Activated T-cell treated with anti-CD3 and anti-CD28 coated beads for 24 hours (primary cell): ENCODE results near the gene GORAB.

Source experiments
- DNase-seq: peaks from one replicate; pipeline ENCODE4 v3.0.0-alpha.2; 2020; ENCODE audit warnings: low read depth

The GORAB gene

GRCh38 chr1:170538687-170539086 lies 6.7 kb downstream of the GORAB start:
- DNase-seq = no peak

- no peak for DNase-seq
Measured at GRCh38 chr1:170539154-170539553, 7.2 kb downstream of the GORAB start.

GRCh38 chr1:170544624-170545023 lies 12.7 kb downstream of the GORAB start:
- no peak for DNase-seq

GRCh38 chr1:170545476-170545875 lies 13.5 kb downstream of the GORAB start:
- DNase-seq = no peak

GRCh38 chr1:170547255-170547654 lies 15.3 kb downstream of the GORAB start:
- no peak for DNase-seq

- no peak for DNase-seq
Measured at GRCh38 chr1:170548497-170548896, 16.5 kb downstream of the GORAB start.

GRCh38 chr1:170555370-170555769 lies 23.4 kb downstream of the GORAB start:
- no peak for DNase-seq

- DNase-seq = no peak
Measured at GRCh38 chr1:170556917-170557316, 25.0 kb downstream of the GORAB start.

- DNase-seq = no peak
Measured at GRCh38 chr1:170558731-170559130, 26.8 kb downstream of the GORAB start.

GRCh38 chr1:170559166-170559565 lies 27.2 kb downstream of the GORAB start:
- no peak for DNase-seq

GRCh38 chr1:170560681-170561285 lies 28.8 kb downstream of the GORAB start:
- DNase-seq = no peak

GRCh38 chr1:170562646-170563338 lies 30.8 kb downstream of the GORAB start:
- peak; percentile 1 for DNase-seq

GRCh38 chr1:170567214-170567613 lies 35.2 kb downstream of the GORAB start:
- DNase-seq = no peak

- DNase-seq = no peak
Measured at GRCh38 chr1:170568197-170568596, 36.2 kb downstream of the GORAB start.

- DNase-seq = no peak
Measured at GRCh38 chr1:170576980-170577379, 45.0 kb downstream of the GORAB start.

GRCh38 chr1:170578359-170578758 lies 46.4 kb downstream of the GORAB start:
- DNase-seq = no peak

- no peak for DNase-seq
Measured at GRCh38 chr1:170580636-170581440, 48.9 kb downstream of the GORAB start.

- DNase-seq = no peak
Measured at GRCh38 chr1:170583186-170583585, 51.2 kb downstream of the GORAB start.

GRCh38 chr1:170586321-170587252 lies 54.6 kb downstream of the GORAB start:
- no peak for DNase-seq

- DNase-seq = no peak
Measured at GRCh38 chr1:170587253-170587593, 55.3 kb downstream of the GORAB start.

GRCh38 chr1:170590921-170591705 lies 59.1 kb downstream of the GORAB start:
- no peak for DNase-seq
